ENCODE measurements around the gene TNPO1. TPM values are rescaled to one million over a fixed set of nuclear protein-coding genes. Genes with fewer than 3 reads are reported as not detected.

TNPO1 gene
- total and polyA plus RNA-seq, 2 of the 13 experiments (the other 11 are each of a cell fraction or from before 2014, with no cell fraction given), result 26.7 to 123 TPM

GRCh38 chr5:72847989-72848473 is 31.6 kb downstream of the TNPO1 start (continued):
- TF ChIP-seq ATF2 (CRISPR knock-in tag; IDR thresholded peaks at IDR 0.05), result peak; percentile 82
- TF ChIP-seq RFX1 (IDR thresholded peaks at IDR 0.05), result no peak
- TF ChIP-seq NFIC (IDR thresholded peaks at IDR 0.05; ENCODE audit: low read length), result no peak
- TF ChIP-seq MBNL3 (CRISPR knock-in tag; conservative IDR thresholded peaks at IDR 0.05), result no peak
- TF ChIP-seq ZNF766 (CRISPR knock-in tag; IDR thresholded peaks at IDR 0.05; ENCODE audit: borderline replicate concordance), result peak; percentile 77; the same call in 1 of the 2 replicates
- no peak for TF ChIP-seq PTBP1 (IDR thresholded peaks at IDR 0.05; ENCODE audit: low read depth, low read length, poor library complexity, severe bottlenecking)
- peak; percentile 86; the same call in 1 of the 2 replicates for TF ChIP-seq ZNF33A (CRISPR knock-in tag; IDR thresholded peaks at IDR 0.05; ENCODE audit: borderline replicate concordance)
- TF ChIP-seq MTA1 (CRISPR knock-in tag; IDR thresholded peaks at IDR 0.05; ENCODE audit: borderline replicate concordance), result no peak
- TF ChIP-seq ATM (IDR thresholded peaks at IDR 0.05; ENCODE audit: borderline replicate concordance), result no peak
- TF ChIP-seq RCOR2 (CRISPR knock-in tag; IDR thresholded peaks at IDR 0.05), result 0 out of 2 replicates have a peak, but pooled peaks have one; percentile 26
- TF ChIP-seq E2F2 (CRISPR knock-in tag; IDR thresholded peaks at IDR 0.05; ENCODE audit: borderline replicate concordance), result peak; percentile 64; the same call in 1 of the 2 replicates
- peak; percentile 95 for TF ChIP-seq TAF1 (CRISPR knock-in tag; IDR thresholded peaks at IDR 0.05)
- no peak for TF ChIP-seq CENPX (CRISPR knock-in tag; IDR thresholded peaks at IDR 0.05)
- TF ChIP-seq ZNF354B (CRISPR knock-in tag; IDR thresholded peaks at IDR 0.05), result no peak
- no peak for TF ChIP-seq TIGD3 (CRISPR knock-in tag; IDR thresholded peaks at IDR 0.05; ENCODE audit: borderline replicate concordance)
- no peak; the same call in 1 of the 2 replicates for TF ChIP-seq ZNF558 (CRISPR knock-in tag; IDR thresholded peaks at IDR 0.05; ENCODE audit: borderline replicate concordance)
- TF ChIP-seq ZNF572 (CRISPR knock-in tag; IDR thresholded peaks at IDR 0.05), result no peak
- TF ChIP-seq DMAP1 (CRISPR knock-in tag; IDR thresholded peaks at IDR 0.05), result peak; percentile 83
- 0 out of 2 replicates have a peak, but pooled peaks have one; percentile 31 for TF ChIP-seq KLF6 (CRISPR knock-in tag; IDR thresholded peaks at IDR 0.05)
- no peak for TF ChIP-seq ZNF710 (CRISPR knock-in tag; IDR thresholded peaks at IDR 0.05; ENCODE audit: borderline replicate concordance)
- no peak for TF ChIP-seq NR3C1 (CRISPR knock-in tag; IDR thresholded peaks at IDR 0.05)
- TF ChIP-seq ZNF772 (CRISPR knock-in tag; IDR thresholded peaks at IDR 0.05), result peak; percentile 54; the same call in 1 of the 2 replicates
- no peak for TF ChIP-seq ZNF101 (CRISPR knock-in tag; IDR thresholded peaks at IDR 0.05; ENCODE audit: borderline replicate concordance, low read depth)
